Muscle of back (tissue), 11 donors: ENCODE data around the gene BUB1B. TPM values are rescaled to one million over a fixed set of nuclear protein-coding genes. Genes with fewer than 3 reads are reported as not detected.
"Not testable (repeated sequence)": the region's sequence is repeated elsewhere in the genome, so short reads cannot be mapped to it uniquely, and the experiment has no call there.

ENCODE experiments used
- DNase-seq, 3 donors: peaks; one replicate each; pipeline versions ENCODE4 v3.0.0 to v3.0.0-alpha.2; 2013
- polyA plus RNA-seq, 10 donors: library from polyadenylated mRNA; unstranded; fragments of 120-200 nt; gene quantifications; one replicate each; pipeline ENCODE4 v1.2.1, GENCODE V29; 2013; ENCODE audit not compliant: insufficient read length in 10 of 10

Gene BUB1B
- polyA plus RNA-seq, 10 donors = 10.5 to 23.3 (median 14.1) TPM

- not testable (repeated sequence) for DNase-seq
Observed at GRCh38 chr15:40135846-40136450, 24.9 kb upstream of the BUB1B start.

DNA sequence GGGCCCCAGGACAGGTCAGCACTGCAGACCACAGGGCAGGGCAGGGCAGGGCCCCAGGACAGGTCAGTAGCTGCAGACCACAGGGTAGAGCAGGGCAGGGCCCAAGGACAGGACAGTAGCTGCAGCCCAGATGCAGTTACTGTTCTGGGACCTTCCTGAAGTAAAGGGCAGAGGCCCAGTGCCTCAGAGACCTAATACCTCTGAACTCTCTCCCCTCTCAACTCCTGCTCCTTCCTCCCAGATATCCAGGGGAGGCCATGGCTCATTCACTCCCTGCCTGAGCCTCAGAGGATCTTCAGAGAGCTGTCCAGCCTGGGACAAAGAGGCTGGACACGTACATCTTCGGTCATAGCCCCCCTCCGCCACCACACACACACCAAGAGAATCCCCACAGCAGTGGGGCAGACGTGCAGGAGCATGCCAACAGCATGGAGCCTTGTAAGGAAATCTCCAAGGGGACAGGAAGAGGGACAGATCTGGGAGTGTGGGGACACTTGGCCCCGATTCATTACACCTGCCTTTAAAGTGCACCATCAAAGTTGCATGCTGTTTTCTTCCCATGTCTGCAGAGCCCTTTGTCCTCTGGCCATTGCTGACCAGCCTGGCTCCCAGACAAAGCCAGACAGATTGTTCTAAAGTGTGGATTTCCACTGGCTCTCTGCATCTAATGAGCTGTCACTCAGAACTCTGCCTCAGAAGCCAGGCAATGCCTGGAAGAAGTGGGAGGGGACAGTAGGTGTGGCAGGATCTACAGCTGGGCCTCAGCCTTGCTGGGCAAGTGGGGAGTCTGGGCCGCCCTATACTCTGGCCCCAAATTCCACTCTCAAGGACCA is 24.2 kb upstream of the BUB1B start:
- no peak for DNase-seq

DNA sequence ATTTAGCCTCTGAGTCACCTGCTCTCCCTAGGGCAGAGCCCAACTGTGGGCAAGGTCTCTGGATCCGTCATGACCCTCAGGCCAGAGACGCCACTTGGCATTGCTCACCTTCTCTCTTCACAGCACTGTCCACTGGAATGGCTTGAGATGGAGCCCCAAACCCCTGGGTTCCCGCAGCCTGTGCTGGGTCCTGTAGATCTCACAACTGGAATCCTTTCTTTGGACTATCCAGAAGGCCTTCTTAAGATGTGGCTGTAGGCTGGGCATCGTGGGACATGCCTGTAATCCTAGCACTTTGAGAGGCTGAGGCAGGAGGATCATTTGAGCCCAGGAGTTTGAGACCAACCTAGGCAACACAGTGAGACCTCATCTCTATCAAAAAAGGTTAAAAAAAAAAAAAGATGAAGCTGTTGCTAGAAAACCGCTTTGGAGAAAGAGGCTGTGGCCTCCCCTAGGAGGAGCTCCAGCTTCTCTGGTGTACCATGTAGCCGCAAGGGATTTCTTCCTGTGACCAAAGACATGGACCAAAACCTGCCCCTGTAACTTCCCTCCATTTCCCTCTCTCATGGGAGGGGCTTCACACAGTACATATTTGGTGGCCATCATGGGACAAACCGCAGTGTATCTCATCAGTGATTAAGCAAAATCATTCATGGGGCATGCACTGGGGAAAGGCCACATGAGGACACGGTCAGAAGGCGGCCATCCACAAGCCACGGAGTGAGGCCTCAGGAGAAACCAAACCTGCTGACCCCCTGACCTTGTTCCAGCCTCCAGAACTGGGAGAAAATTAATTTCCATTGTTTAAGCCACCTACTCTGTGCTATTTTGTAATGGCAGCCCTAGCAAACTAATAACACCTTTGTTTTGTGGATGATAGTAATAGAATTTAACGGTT is 23.3 kb upstream of the BUB1B start:
- DNase-seq = no peak

DNA sequence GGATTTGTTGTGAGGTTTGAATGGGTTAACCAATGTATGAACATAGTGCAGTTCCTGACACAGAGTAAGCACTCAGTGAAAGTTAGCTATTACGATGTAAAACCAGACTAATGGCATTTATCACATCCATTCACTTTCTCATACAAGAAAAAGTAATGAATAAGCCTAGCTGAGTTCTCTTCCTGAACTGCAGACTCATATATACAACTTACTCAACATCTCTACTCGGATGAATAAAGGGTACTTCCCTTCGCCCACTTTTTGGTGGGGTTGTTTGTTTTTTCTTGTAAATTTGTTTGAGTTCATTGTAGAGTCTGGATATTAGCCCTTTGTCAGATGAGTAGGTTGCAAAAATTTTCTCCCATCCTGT is 22.7 kb upstream of the BUB1B start:
- DNase-seq = not testable (repeated sequence)

DNA sequence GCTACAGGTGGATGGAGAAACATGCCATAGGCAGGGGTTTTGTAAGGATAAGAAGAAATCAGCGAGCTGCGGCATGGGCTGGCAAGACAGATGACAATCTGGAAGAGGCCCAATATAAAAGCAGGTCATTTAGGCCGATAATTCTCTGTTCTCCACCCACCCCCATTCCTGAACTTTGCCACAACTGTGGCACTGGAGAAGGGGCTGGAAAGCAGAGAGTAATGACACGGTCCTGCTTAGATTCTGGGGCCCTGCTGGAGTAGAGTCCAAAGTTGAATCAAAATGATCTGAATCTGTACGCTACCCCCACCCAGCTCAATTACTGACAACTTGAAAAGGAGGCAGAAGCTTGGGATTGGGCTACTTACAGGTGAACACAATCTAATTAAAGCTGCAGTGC is 18.4 kb upstream of the BUB1B start:
- DNase-seq = no peak

DNA sequence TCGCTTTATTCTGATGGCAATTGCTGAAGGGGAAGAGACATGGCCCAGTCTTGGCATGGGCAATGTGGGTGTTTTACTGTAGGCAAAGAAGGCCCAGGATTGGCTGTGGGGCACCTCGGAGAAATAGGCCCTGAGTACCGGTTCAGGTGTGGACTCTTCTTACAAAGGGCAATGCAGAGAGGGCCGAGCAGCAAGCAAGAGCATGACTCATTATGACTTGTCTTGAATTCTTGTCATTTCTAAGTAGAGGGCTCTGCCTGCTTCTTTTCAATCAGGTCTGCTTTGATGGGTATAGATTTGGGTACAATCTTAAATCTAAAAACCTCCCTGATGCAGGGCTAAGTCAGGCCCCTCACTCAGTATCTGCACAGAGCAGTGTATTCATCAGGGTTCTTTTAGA is 14.8 kb upstream of the BUB1B start:
- no peak for DNase-seq

GRCh38 chr15:40149339-40149738 is 11.5 kb upstream of the BUB1B start:
- no peak for DNase-seq

DNA sequence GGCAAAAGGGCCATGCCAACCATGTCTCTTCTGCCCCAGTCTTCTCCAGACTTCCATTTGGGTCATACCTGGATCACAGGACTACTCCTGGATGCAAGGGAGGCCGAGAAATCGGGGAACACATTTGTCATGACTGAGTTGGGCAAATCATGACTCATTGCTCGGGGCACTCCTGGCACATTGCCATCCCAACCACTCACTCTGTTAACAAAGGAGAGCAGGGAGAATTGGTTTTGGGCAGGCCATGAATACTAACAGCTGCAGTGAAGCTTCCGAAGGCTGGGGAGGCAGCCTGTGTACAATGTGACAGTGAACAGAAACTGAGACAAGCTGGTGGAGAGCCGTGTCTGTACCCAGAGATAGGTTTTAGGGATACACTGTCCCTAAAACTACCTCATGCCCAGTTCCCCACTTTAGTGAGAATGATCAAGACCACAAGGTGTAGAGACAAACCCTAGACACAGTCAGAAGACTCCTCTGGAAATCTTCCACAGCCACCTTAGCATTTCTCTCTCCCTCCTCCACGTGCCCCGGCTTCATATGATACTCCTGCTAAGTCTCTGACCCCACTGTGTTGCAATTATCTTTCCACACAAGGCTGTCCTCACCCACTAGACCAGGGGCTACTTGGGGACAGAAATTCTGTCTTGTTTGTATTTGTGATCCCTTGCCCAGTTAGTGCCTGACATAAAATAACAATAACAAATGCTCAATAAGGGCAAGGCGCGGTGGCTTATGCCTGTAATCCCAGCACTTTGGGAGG is 10.5 kb upstream of the BUB1B start:
- peak; percentile 18 to 48 (median 28) for DNase-seq

- DNase-seq = no peak
Observed at GRCh38 chr15:40151499-40151898, 9.4 kb upstream of the BUB1B start.

DNA sequence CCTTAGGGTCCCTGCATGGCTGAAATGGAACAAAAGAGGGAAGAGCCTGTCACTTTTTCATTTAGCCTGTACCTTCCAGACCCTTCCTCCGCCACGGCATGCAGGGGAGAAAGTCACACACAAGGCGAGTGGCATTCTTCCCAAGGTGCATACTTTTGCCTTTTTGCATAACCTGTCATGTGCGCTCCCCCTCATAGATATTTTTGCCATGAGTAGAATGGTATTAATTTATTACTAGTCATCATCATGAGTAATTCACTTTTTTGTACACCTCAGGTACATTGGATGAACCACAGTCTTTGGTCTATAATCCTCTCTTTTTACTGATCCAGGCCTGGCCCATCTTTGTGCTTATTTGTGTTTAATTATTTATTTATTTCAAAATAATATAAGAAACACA is 8.9 kb upstream of the BUB1B start:
- no peak for DNase-seq

DNA sequence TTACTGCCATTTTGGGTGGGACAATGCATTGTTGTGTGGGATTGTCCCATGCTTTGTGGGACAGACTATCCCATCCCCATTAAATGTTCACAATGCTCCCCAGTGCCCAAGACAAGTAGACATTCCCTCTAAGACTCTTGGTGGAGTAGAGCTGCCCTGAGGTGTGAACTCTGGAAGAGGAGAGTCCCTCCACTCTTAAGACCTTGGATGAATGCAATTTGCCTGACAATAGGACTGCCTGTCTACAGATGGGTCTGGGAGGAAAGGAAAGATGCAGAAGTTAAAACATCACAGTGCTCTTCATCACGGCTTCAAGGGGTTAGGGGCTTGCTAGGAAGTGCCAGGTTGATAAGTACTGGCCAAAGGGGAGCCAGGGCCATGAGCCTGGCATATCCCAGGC is 6.0 kb upstream of the BUB1B start:
- not testable (repeated sequence) for DNase-seq

DNA sequence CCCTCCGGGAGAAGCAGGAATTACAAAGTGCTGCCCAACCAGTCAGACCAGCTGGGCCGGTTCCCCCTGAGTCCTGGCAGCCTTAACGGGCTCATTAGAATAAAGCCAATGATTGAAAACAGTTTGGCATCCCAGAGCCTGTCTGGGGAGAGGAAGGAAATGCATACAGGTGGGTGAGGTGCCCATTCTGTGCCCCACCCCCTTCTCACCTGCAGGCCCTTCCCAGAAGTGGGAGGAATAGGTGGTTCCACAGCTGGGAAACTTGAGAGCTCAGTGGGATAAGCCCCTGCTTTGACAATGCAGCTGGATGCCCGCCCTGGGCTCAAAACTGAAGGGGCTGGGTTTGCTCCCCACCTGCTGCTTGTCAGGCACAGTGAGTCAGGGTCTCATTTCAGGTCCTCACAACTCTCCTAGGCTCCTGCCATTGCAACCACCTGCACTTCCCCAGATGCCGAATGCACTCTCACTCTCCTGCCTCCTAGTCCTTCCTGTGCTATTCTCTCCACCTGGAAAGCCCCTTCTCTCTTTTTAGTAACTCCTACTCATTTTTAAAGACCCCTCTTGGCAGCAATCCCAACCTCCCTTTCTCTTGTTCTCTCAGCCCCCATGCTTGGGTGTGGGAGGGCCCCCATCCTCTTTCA is 5.5 kb upstream of the BUB1B start:
- no peak for DNase-seq

DNA sequence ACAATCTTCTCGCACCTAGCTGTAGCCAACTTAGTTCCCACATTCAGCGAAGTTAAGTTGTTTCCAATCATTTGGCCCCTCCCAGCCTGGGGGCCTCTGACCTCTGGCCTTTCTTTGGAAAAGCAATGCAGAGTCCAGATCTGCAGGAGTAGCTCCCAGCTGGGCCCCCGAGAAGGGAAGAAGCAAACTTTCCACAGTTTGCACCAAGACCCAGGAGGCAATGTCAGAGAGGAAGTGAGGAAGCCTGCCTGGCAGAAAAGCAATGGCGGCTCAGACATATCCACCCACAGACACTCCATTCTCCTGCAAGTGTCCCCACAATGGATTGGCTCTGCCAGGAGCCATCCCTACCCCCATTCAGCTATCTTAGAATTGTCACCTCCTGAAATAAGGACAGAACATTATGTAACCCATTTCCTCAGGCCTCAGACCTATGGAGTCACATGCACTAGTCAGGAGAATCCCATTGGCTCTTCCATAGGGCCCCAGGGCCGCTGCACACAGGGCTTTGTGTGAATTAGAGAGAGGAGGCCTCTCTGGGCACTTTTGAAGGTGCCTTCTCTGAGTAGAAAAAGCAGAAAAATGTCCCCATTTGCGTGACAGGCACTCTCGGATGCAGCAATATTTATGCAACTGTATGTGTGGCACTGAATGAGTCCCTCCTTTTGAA is 3.0 kb upstream of the BUB1B start:
- no peak for DNase-seq

DNA sequence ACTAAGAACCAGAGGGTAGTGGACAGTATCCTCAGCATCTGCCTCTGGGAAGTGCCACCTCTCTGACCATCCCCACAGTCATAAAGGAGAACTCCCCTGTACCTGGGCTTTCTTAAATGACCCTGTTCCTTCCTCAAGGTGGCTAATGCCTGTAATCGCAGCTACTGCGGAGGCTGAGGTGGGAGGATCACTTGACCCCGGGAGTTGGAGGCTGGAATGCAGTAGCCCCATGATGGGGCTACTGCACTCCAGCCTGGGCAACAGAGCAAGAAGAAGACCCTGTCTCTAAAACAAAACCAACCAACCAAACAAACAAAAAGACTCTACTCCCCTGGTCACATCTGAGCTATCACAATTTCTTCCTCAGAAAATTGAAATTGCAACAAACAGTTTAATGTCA is 848 bp upstream of the BUB1B start:
- no peak for DNase-seq

DNA sequence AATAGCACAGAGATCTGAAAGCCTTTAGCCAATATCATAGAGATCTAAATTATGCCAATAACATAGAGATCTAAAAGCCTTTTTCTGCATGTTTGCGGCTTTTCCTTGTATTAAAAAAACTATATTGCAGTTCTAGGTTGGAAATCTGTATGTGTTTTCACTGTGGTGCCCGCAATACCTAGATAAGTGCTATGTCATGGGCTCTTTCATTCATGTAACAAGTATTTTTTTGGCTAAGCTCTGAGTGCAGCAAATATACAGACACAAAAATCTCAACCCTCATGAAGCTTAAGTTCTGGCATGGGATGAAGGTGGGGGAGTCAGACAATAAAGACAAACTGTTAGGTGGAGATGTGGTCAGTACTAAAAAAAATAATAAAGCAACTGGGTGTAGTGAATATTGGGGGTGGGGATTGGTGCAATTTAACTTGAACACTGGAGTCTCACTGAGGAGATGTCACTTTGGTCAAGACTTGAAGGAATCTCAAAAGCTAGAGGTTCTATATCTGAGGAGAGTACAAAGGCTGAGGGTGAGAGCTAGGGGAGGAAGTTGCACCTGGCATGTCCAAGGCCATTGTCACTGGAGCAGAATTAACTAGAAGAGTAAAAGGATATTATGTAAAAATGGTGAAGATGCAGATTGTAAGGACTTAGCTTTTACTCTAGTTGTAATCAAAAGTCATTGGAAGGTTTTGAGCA is 973 bp downstream of the BUB1B start:
- no peak for DNase-seq

DNA sequence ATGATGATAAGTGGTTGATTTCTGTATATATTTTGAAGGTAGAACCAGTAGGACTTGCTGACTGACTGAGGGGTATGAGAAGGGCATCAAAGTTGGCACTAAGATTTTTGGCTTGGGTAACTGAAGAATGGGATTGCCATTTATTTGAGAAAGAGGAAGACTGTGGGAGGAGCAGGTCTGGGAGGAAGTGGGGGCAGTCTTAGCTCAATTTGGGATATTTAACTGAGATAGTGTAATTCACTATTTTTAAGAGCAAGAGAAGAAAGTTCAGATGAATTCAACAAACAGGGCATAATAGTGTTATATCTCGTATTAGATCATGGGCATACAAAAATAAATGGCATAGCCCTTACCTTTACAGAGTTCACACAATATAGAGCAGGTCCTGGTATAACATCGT is 1.7 kb downstream of the BUB1B start:
- DNase-seq = no peak

GRCh38 chr15:40163657-40164416 is 3.0 kb downstream of the BUB1B start:
- DNase-seq = no peak

DNA sequence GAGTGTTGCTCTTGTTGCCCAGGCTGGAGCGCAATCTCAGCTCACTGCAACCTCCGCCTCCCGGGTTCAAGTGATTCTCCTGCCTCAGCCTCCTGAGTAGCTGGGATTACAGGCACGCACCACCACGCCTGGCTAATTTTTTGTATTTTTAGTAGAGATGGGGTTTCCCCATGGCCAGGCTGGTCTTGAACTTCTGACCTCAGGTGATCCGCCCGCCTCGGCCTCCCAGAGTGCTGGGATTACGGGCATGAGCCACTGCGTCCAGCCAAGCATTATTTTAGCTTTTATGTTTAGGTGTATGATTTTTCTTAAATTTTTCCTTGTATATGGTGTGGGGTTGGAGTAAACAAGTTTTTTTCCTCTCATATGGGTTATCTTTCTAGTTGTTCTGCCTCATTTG is 6.5 kb downstream of the BUB1B start:
- DNase-seq = not testable (repeated sequence)

DNA sequence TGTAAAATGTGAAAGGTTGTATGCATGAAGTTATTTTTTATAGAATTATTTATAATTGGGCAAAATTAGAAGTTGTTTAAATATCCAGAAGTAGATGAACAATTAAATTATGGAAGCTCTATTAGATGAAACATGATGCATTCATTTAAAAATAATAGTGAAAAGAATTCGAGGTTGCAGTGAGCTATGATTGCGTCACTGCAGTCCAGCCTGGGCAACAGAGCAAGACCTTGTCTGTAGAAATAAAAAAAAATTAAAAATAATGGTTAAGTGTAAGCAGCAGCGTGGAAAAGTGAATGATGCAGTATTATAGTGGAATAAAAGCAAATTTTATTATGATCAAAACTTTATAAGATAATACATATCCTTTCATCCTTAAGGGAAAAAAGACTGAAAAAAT is 14.3 kb downstream of the BUB1B start:
- no peak for DNase-seq
